ENCODE data around the gene SERINC5.

DNA sequence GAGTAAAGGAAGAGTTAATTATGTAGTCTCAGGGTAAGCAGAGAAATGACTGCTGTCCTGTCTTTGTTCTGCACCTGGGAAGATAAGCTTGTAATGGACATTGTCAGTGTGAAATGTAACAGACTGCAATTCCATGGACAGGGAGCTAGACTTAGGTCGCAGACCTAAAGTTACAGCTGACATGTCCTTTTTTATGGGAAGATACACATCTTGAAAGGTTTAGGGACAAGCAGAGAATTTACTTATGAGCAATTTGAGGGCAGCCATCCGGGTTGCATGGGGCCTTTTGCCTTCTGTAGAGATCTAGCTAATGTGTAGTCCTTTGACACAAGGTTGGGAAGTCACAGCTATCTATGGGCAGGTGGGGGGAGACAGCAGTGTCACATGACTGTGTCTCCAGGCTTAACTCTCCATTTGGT lies 85.7 kb downstream of the SERINC5 start:
- TF ChIP-seq, protein P1, sequence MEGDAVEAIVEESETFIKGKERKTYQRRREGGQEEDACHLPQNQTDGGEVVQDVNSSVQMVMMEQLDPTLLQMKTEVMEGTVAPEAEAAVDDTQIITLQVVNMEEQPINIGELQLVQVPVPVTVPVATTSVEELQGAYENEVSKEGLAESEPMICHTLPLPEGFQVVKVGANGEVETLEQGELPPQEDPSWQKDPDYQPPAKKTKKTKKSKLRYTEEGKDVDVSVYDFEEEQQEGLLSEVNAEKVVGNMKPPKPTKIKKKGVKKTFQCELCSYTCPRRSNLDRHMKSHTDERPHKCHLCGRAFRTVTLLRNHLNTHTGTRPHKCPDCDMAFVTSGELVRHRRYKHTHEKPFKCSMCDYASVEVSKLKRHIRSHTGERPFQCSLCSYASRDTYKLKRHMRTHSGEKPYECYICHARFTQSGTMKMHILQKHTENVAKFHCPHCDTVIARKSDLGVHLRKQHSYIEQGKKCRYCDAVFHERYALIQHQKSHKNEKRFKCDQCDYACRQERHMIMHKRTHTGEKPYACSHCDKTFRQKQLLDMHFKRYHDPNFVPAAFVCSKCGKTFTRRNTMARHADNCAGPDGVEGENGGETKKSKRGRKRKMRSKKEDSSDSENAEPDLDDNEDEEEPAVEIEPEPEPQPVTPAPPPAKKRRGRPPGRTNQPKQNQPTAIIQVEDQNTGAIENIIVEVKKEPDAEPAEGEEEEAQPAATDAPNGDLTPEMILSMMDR (IDR thresholded peaks at IDR 0.05) = no peak
- TF ChIP-seq, protein P2, sequence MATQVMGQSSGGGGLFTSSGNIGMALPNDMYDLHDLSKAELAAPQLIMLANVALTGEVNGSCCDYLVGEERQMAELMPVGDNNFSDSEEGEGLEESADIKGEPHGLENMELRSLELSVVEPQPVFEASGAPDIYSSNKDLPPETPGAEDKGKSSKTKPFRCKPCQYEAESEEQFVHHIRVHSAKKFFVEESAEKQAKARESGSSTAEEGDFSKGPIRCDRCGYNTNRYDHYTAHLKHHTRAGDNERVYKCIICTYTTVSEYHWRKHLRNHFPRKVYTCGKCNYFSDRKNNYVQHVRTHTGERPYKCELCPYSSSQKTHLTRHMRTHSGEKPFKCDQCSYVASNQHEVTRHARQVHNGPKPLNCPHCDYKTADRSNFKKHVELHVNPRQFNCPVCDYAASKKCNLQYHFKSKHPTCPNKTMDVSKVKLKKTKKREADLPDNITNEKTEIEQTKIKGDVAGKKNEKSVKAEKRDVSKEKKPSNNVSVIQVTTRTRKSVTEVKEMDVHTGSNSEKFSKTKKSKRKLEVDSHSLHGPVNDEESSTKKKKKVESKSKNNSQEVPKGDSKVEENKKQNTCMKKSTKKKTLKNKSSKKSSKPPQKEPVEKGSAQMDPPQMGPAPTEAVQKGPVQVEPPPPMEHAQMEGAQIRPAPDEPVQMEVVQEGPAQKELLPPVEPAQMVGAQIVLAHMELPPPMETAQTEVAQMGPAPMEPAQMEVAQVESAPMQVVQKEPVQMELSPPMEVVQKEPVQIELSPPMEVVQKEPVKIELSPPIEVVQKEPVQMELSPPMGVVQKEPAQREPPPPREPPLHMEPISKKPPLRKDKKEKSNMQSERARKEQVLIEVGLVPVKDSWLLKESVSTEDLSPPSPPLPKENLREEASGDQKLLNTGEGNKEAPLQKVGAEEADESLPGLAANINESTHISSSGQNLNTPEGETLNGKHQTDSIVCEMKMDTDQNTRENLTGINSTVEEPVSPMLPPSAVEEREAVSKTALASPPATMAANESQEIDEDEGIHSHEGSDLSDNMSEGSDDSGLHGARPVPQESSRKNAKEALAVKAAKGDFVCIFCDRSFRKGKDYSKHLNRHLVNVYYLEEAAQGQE (IDR thresholded peaks at IDR 0.05; ENCODE audit: low read depth, low read length) = no peak
- TF ChIP-seq YY1 (IDR thresholded peaks at IDR 0.05; ENCODE audit: low read depth) (no peak), SIN3A (IDR thresholded peaks at IDR 0.05; ENCODE audit: borderline replicate concordance, low read depth, low read length) (no peak), EP300 (IDR thresholded peaks at IDR 0.05; ENCODE audit: borderline replicate concordance in 1 of 2, low read depth in 1 of 2, low read length in 1 of 2) (peak in 1 of 2 experiments; percentile 54; a peak in 2 of 4 replicates), TCF12 (IDR thresholded peaks at IDR 0.05) (no peak), MXI1 (IDR thresholded peaks at IDR 0.05; ENCODE audit: low read depth, low read length) (no peak), GABPA (IDR thresholded peaks at IDR 0.05; ENCODE audit: low read depth) (no peak), RFX5 (IDR thresholded peaks at IDR 0.05; ENCODE audit: low read length) (no peak), FOXM1 (IDR thresholded peaks at IDR 0.05; ENCODE audit: low read depth) (no peak), TEAD4 (IDR thresholded peaks at IDR 0.05; ENCODE audit: borderline replicate concordance, insufficient read depth) (no peak)
- TF ChIP-seq, protein P3, sequence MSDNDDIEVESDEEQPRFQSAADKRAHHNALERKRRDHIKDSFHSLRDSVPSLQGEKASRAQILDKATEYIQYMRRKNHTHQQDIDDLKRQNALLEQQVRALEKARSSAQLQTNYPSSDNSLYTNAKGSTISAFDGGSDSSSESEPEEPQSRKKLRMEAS (IDR thresholded peaks at IDR 0.05; ENCODE audit: low read depth) = no peak
